ENCODE measurements around the gene CUL7. TPM values are rescaled to one million over a fixed set of nuclear protein-coding genes. Genes with fewer than 3 reads are reported as not detected.

Gene CUL7
- total RNA-seq (2022; extraction: Qiagen RNA extraction; ENCODE audit: low read depth), result 6.2 to 8.3 TPM (median 6.9 TPM) in 5 replicates

DNA sequence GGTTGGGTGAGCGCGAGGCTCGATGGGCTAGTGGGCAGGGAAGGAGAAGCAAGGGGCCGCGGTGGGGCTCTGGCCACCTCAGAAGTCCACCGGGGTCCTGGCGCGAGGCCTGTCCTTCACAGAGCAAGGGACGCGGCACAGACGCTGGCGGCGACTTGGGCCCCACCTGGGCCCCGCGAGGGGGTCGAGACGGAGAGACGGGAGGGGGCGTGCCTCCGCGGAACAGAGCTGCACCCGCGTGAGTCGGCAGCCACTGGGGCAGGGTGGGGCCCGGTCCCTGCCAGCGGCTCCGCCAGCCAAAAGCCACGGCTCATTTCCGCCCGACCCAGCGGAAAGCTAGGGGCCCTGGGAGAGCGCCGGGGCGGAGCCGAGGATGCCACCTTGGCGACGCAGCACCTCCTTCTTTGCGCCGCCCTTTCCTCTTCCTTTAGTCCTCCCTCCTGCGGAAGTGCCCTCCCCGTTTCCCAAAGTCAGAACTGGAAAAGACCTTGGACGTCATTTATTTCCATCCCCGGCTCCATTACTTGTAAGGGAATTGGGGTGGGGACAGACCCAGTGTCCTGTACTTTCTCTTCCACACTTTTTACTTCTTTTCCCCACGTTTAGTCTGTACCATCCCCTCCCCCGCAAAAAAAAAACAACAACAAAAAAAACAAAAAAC, at the start of gene CUL7:
Gene CUL7, minus strand, starts transcription at position 307 of the 661 bp plus-strand sequence. CDS start 1,063 bp downstream, outside the sequence.

GRCh38 chr6:43075670-43076463, 22.2 kb upstream of the CUL7 start, which contains the start of gene PTK7:
Gene PTK7, plus strand, starts transcription at chr6:43076314. Its CDS starts 175 bp downstream, at chr6:43076489.

GRCh38 chr6:43059168-43060033, 5.8 kb upstream of the CUL7 start, which contains the start of the genes KLC4 and MRPL2:
Gene KLC4, plus strand, starts transcription at chr6:43059631. Its CDS starts 1,705 bp downstream, at chr6:43061336.
Gene MRPL2, minus strand, starts transcription at chr6:43059434. Its CDS starts 53 bp downstream, at chr6:43059381.

GRCh38 chr6:43021270-43022047, 32.2 kb downstream of the CUL7 start, which contains the start of gene RRP36:
Gene RRP36, plus strand, starts transcription at chr6:43021623. Its CDS starts 32 bp downstream, at chr6:43021655.

DNA sequence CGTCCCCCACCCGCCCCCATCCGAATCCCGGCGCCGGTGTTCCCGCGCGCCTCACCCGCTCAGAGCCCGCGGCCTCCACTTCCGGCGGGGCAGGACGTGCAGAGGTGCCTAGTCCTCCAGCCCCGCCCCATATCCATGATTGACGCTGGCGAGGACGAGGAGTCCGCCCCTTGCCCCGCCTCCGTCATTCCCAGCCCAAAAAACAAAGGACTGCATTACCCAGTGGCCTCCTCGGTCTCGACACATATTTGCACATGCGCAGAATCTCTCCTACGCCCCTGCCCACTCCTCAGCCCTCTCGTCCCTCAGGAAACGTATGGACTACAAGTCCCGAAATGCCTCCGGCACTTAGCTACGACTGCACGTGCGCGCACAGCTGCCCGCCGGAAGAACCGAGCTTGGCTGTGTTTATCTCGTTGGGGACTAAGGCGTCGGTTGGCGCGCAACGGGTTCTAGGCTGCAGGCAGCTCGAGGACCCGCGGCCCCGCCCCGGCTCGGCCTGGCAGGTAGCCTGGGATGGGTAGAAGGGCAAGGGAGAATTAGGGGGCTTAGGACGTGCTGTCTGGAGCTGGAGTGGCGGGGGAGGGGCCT, 39.7 kb downstream of the CUL7 start, which contains the start of the genes KLHDC3 and MEA1:
Gene KLHDC3, plus strand, starts transcription at position 407 of the 591 bp plus-strand sequence. CDS start 2,944 bp downstream, outside the sequence.
Gene MEA1, minus strand, starts transcription at position 104 of the 591 bp plus-strand sequence. CDS start 133 bp downstream, outside the sequence.

Other genes starting within 250 kb of the CUL7 start
- gene RPL7L1, start 174.2 kb downstream of the CUL7 start, total RNA-seq (2022; extraction: Qiagen RNA extraction; ENCODE audit: low read depth), result 65.0 to 86.6 TPM (median 65.7 TPM) in 5 replicates
- not detected in 5 replicates for gene PTCRA, start 137.8 kb downstream of the CUL7 start, total RNA-seq (2022; extraction: Qiagen RNA extraction; ENCODE audit: low read depth)
- 35.0 to 44.6 TPM (median 40.6 TPM) in 5 replicates for gene CNPY3, start 124.4 kb downstream of the CUL7 start, total RNA-seq (2022; extraction: Qiagen RNA extraction; ENCODE audit: low read depth)
- 0.19 to 0.32 TPM in 2 of 5 replicates, not detected in the others for gene GNMT, start 93.1 kb downstream of the CUL7 start, total RNA-seq (2022; extraction: Qiagen RNA extraction; ENCODE audit: low read depth)
- gene PEX6, start 74.7 kb downstream of the CUL7 start, total RNA-seq (2022; extraction: Qiagen RNA extraction; ENCODE audit: low read depth), result 6.7 to 9.4 TPM (median 8.7 TPM) in 5 replicates
- gene PPP2R5D, start 69.3 kb downstream of the CUL7 start, total RNA-seq (2022; extraction: Qiagen RNA extraction; ENCODE audit: low read depth), result 22.6 to 28.0 TPM (median 26.5 TPM) in 5 replicates
- gene MEA1, start 39.9 kb downstream of the CUL7 start, total RNA-seq (2022; extraction: Qiagen RNA extraction; ENCODE audit: low read depth), result 87.9 to 98.7 TPM (median 93.7 TPM) in 5 replicates
- gene KLHDC3, start 39.6 kb downstream of the CUL7 start, total RNA-seq (2022; extraction: Qiagen RNA extraction; ENCODE audit: low read depth), result 24.7 to 28.7 TPM (median 26.6 TPM) in 5 replicates
- gene RRP36, start 32.2 kb downstream of the CUL7 start, total RNA-seq (2022; extraction: Qiagen RNA extraction; ENCODE audit: low read depth), result 70.0 to 78.6 TPM (median 71.7 TPM) in 5 replicates
- gene MRPL2, start 5.6 kb upstream of the CUL7 start, total RNA-seq (2022; extraction: Qiagen RNA extraction; ENCODE audit: low read depth), result 51.5 to 69.5 TPM (median 54.8 TPM) in 5 replicates
- gene KLC4, start 5.8 kb upstream of the CUL7 start, total RNA-seq (2022; extraction: Qiagen RNA extraction; ENCODE audit: low read depth), result 5.1 to 8.2 TPM (median 6.4 TPM) in 5 replicates
- 3.7 to 5.3 TPM (median 4.4 TPM) in 5 replicates for gene PTK7, start 22.5 kb upstream of the CUL7 start, total RNA-seq (2022; extraction: Qiagen RNA extraction; ENCODE audit: low read depth)
- gene SRF, start 117.4 kb upstream of the CUL7 start, total RNA-seq (2022; extraction: Qiagen RNA extraction; ENCODE audit: low read depth), result 12.3 to 16.1 TPM (median 15.8 TPM) in 5 replicates
- gene CUL9, start 128.3 kb upstream of the CUL7 start, total RNA-seq (2022; extraction: Qiagen RNA extraction; ENCODE audit: low read depth), result 5.6 to 10.0 TPM (median 8.2 TPM) in 5 replicates
- gene DNPH1, start 175.6 kb upstream of the CUL7 start, total RNA-seq (2022; extraction: Qiagen RNA extraction; ENCODE audit: low read depth), result 79.1 to 97.6 TPM (median 96.2 TPM) in 5 replicates
- 0.03 to 0.11 TPM (median 0.08 TPM) in 5 replicates for gene TTBK1, start 189.6 kb upstream of the CUL7 start, total RNA-seq (2022; extraction: Qiagen RNA extraction; ENCODE audit: low read depth)
- gene SLC22A7, start 244.4 kb upstream of the CUL7 start, total RNA-seq (2022; extraction: Qiagen RNA extraction; ENCODE audit: low read depth), result not detected in 5 replicates

Data from A549 treated with GW870086 at 1 μM for 4 hours (cell line).